H9 (cell line): ENCODE measurements around the gene FAM236B. TPM values are rescaled to one million over a fixed set of nuclear protein-coding genes. Genes with fewer than 3 reads are reported as not detected.
"Not testable (repeated sequence)": the region's sequence is repeated elsewhere in the genome, so short reads cannot be mapped to it uniquely, and the experiment has no call there.

Experiments
- DNase-seq: peaks from one replicate; pipeline ENCODE4 v3.0.0-alpha.2; 2017
- H2AFZ ChIP-seq: one replicate; pipeline ENCODE4 v1.6.1; 2013; ENCODE audit warnings: mild to moderate bottlenecking, low read length, control low read depth, moderate library complexity
- H2AK5ac ChIP-seq: 2 replicates; pipeline ENCODE4 v1.6.1; 2013; ENCODE audit warnings: low read length, control low read depth, mixed read lengths; ENCODE audit not compliant: insufficient read length
- H2BK120ac ChIP-seq: one replicate; pipeline ENCODE4 v1.6.1; 2013; ENCODE audit warnings: low read depth, mild to moderate bottlenecking, low read length, control low read depth, inconsistent platforms; ENCODE audit not compliant: poor library complexity, severe bottlenecking
- H2BK12ac ChIP-seq: 2 replicates; pipeline ENCODE4 v1.6.1; 2013; ENCODE audit warnings: low read length, control low read depth, mixed read lengths, low read depth; ENCODE audit not compliant: insufficient read length
- H2BK15ac ChIP-seq: 2 replicates; pipeline ENCODE4 v1.6.1; 2013; ENCODE audit warnings: low read depth, low read length, control low read depth
- H2BK20ac ChIP-seq: one replicate; pipeline ENCODE4 v1.6.1; 2013; ENCODE audit warnings: low read depth, mild to moderate bottlenecking, low read length, control low read depth, inconsistent platforms; ENCODE audit not compliant: poor library complexity, severe bottlenecking
- H2BK5ac ChIP-seq: 2 replicates; pipeline ENCODE4 v1.6.1; 2013; ENCODE audit warnings: low read length, control low read depth, mixed read lengths; ENCODE audit not compliant: insufficient read length
- H3K14ac ChIP-seq: 2 replicates; pipeline ENCODE4 v1.6.1; 2013; ENCODE audit warnings: low read length, control low read depth; ENCODE audit not compliant: insufficient read depth
- H3K18ac ChIP-seq: 2 replicates; pipeline ENCODE4 v1.6.1; 2013; ENCODE audit warnings: low read depth, mild to moderate bottlenecking, mixed read lengths, low read length, control low read depth; ENCODE audit not compliant: insufficient read length
- H3K23ac ChIP-seq: 2 replicates; pipeline ENCODE4 v1.6.1; 2013; ENCODE audit warnings: low read length, control low read depth, mixed read lengths, low read depth; ENCODE audit not compliant: insufficient read length
- H3K23me2 ChIP-seq: 2 replicates; pipeline ENCODE4 v1.6.1; 2013; ENCODE audit warnings: low read depth, mild to moderate bottlenecking, mixed read lengths, low read length, control low read depth; ENCODE audit not compliant: insufficient read length, poor library complexity, severe bottlenecking
- H3K27ac ChIP-seq: 2 replicates; pipeline ENCODE4 v1.5.1; 2013; ENCODE audit warnings: low read length, control low read depth, mixed read lengths, low read depth; ENCODE audit not compliant: insufficient read length
- H3K27me3 ChIP-seq: 2 replicates; pipeline ENCODE4 v1.6.1; 2013; ENCODE audit warnings: low read length, control low read depth, inconsistent platforms; ENCODE audit not compliant: insufficient read depth
- H3K4ac ChIP-seq: 2 replicates; pipeline ENCODE4 v1.6.1; 2013; ENCODE audit warnings: low read depth, mild to moderate bottlenecking, control low read depth, inconsistent platforms, low read length, moderate library complexity
- H3K4me1 ChIP-seq: 2 replicates; pipeline ENCODE4 v1.6.1; 2013; ENCODE audit warnings: low read length, control low read depth, inconsistent platforms; ENCODE audit not compliant: insufficient read depth
- H3K4me2 ChIP-seq: 2 replicates; pipeline ENCODE4 v1.6.1; 2013; ENCODE audit warnings: low read length, control low read depth, mixed read lengths; ENCODE audit not compliant: insufficient read length, insufficient read depth
- H3K56ac ChIP-seq: 2 replicates; pipeline ENCODE4 v1.6.1; 2013; ENCODE audit warnings: low read depth, mild to moderate bottlenecking, mixed read lengths, low read length, control low read depth; ENCODE audit not compliant: insufficient read length
- H3K79me1 ChIP-seq: 2 replicates; pipeline ENCODE4 v1.6.1; 2013; ENCODE audit warnings: low read depth, mild to moderate bottlenecking, moderate library complexity, low read length, control low read depth, inconsistent platforms; ENCODE audit not compliant: insufficient read depth, poor library complexity, severe bottlenecking
- H3K79me2 ChIP-seq: 2 replicates; pipeline ENCODE4 v1.6.1; 2013; ENCODE audit warnings: low read length, control low read depth, inconsistent platforms; ENCODE audit not compliant: insufficient read depth
- H3K9ac ChIP-seq: 2 replicates; pipeline ENCODE4 v1.6.1; 2013; ENCODE audit warnings: low read length, control low read depth, mixed read lengths; ENCODE audit not compliant: insufficient read length; ENCODE audit errors: extremely low read depth
- H3K9me3 ChIP-seq: one replicate; pipeline ENCODE4 v1.6.1; 2013; ENCODE audit warnings: low read depth, low read length, inconsistent platforms; ENCODE audit not compliant: control insufficient read depth
- H3T11ph ChIP-seq: one replicate; pipeline ENCODE4 v1.6.1; 2013; ENCODE audit warnings: mild to moderate bottlenecking, low read length, control low read depth, inconsistent platforms
- H4K20me1 ChIP-seq: one replicate; pipeline ENCODE4 v1.6.1; 2013; ENCODE audit not compliant: control insufficient read depth, insufficient read length, insufficient read depth
- H4K5ac ChIP-seq: 2 replicates; pipeline ENCODE4 v1.6.1; 2013; ENCODE audit warnings: low read depth, mild to moderate bottlenecking, mixed read lengths, low read length, control low read depth; ENCODE audit not compliant: insufficient read length
- H4K8ac ChIP-seq: replicated peaks from 2 replicates; pipeline ENCODE4 v1.6.1; 2013; ENCODE audit warnings: low read length, control low read depth, mixed read lengths, low read depth; ENCODE audit not compliant: insufficient read length
- H4K91ac ChIP-seq: 2 replicates; pipeline ENCODE4 v1.6.1; 2013; ENCODE audit warnings: low read depth, mild to moderate bottlenecking, moderate library complexity, mixed read lengths, low read length, control low read depth; ENCODE audit not compliant: insufficient read length
- H3K27ac Mint-ChIP-seq, 3 experiments: 2 replicates in 2 of 3; 3 replicates in 1 of 3; pipeline ENCODE4 v1.8.0; 2020 to 2021; ENCODE audit warnings: mixed read lengths in 3 of 3, mild to moderate bottlenecking in 1 of 3, moderate library complexity in 1 of 3
- H3K27me3 Mint-ChIP-seq: 2 replicates; pipeline ENCODE4 v1.8.0; 2021; ENCODE audit warnings: low read depth, mild to moderate bottlenecking, moderate library complexity, mixed read lengths
- H3K36me3 Mint-ChIP-seq, 3 experiments: 2 replicates in 2 of 3; 3 replicates in 1 of 3; pipeline ENCODE4 v1.8.0; 2020 to 2021; ENCODE audit warnings: low read depth in 3 of 3, mixed read lengths in 3 of 3; ENCODE audit not compliant: insufficient read depth in 1 of 3
- H3K4me1 Mint-ChIP-seq, 2 experiments: 2 replicates each; pipeline ENCODE4 v1.8.0; 2020; ENCODE audit warnings: mixed read lengths in 2 of 2
- H3K4me3 Mint-ChIP-seq, 2 experiments: 2 replicates in 1 of 2; 3 replicates in 1 of 2; pipeline ENCODE4 v1.8.0; 2020 to 2021; ENCODE audit warnings: mild to moderate bottlenecking in 2 of 2, mixed read lengths in 2 of 2, moderate library complexity in 1 of 2
- H3K9me3 Mint-ChIP-seq, 2 experiments: 2 replicates in 1 of 2; 3 replicates in 1 of 2; pipeline ENCODE4 v1.8.0; 2020; ENCODE audit warnings: mild to moderate bottlenecking in 2 of 2, mixed read lengths in 2 of 2, moderate library complexity in 1 of 2
- WGBS: extraction: QIAGEN DNeasy Blood & Tissue Kit; methylation state at CpG from one replicate; pipeline ENCODE4 v1.1.7; 2013; ENCODE audit warnings: missing lambda C conversion rate, low lambda C conversion rate, mixed read lengths; ENCODE audit not compliant: insufficient read length; ENCODE audit errors: extremely low coverage; 5-methylcytosine and 5-hydroxymethylcytosine counted together
- total RNA-seq: library from RNA; stranded (reverse); gene quantifications from 2 replicates; pipeline ENCODE4 v1.2.1, GENCODE V29; 2021

FAM236B gene
- total RNA-seq, 1 experiment from 2014 or later, result not detected

GRCh38 chrX:72760454-72760853 lies 22.0 kb downstream of the FAM236B start:
- H3K23ac ChIP-seq, H2AK5ac ChIP-seq, H3K56ac ChIP-seq, H4K20me1 ChIP-seq, H3K4me1 Mint-ChIP-seq, H3K79me2 ChIP-seq, H4K8ac ChIP-seq, H3K27me3 Mint-ChIP-seq, H3K27me3 ChIP-seq, H3K27ac Mint-ChIP-seq, H3K4me3 Mint-ChIP-seq, H3K23me2 ChIP-seq, H2BK20ac ChIP-seq, H3K4me1 ChIP-seq, H2BK5ac ChIP-seq, H4K5ac ChIP-seq, H3K9me3 ChIP-seq, H3K9me3 Mint-ChIP-seq, H3K36me3 Mint-ChIP-seq, H3K79me1 ChIP-seq, H3K14ac ChIP-seq, H3K4me2 ChIP-seq, DNase-seq, H4K91ac ChIP-seq, H2BK15ac ChIP-seq, H3K4ac ChIP-seq, H2AFZ ChIP-seq, H3K9ac ChIP-seq, H3K18ac ChIP-seq, H2BK120ac ChIP-seq, H3K27ac ChIP-seq, H3T11ph ChIP-seq, H2BK12ac ChIP-seq: not testable (repeated sequence)
- no CpG with 5 or more reads among the region's 9 CpGs for WGBS

DNA sequence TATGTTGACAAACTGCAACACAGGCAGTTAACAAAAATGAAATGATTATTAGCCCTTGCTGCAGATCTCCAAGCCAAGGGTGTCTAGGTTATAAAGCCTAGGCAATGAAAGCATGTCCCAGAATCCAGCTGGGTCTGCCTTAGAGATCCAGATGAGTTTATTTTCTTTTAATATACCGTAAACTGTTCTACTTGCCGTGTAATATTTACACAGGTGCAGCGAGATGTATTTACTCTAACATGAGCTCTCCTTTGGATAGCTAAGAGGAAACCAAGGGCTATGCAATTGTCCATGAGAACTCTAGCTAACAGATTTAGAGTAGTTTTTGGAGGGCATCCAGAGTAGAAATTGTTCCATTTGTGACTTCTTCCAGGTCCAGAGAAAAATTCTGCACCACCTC lies 33.9 kb downstream of the FAM236B start:
- H3K9ac ChIP-seq, H2BK12ac ChIP-seq, H3K4me3 Mint-ChIP-seq, H2AFZ ChIP-seq, H3K27me3 ChIP-seq, H3K79me2 ChIP-seq, H3K23me2 ChIP-seq, H3K18ac ChIP-seq, H3K56ac ChIP-seq, H2BK5ac ChIP-seq, H2AK5ac ChIP-seq, H3T11ph ChIP-seq, H4K8ac ChIP-seq, H2BK20ac ChIP-seq, H3K36me3 Mint-ChIP-seq, H3K9me3 ChIP-seq, H4K5ac ChIP-seq, H3K4me1 Mint-ChIP-seq, H3K4me2 ChIP-seq, H2BK120ac ChIP-seq, H3K79me1 ChIP-seq, H3K27ac ChIP-seq, H3K27ac Mint-ChIP-seq, H4K20me1 ChIP-seq, H2BK15ac ChIP-seq, DNase-seq, H3K9me3 Mint-ChIP-seq, H3K23ac ChIP-seq, H3K4ac ChIP-seq, H3K14ac ChIP-seq, H3K4me1 ChIP-seq, H4K91ac ChIP-seq, H3K27me3 Mint-ChIP-seq: not testable (repeated sequence)
- no CpG with 5 or more reads among the region's 3 CpGs for WGBS
